ENCODE measurements around the gene CYP2D6.
"Not testable (repeated sequence)": the region's sequence is repeated elsewhere in the genome, so short reads cannot be mapped to it uniquely, and the experiment has no call there.

GRCh38 chr22:42139508-42139907, 8.9 kb upstream of the CYP2D6 start:
- TF ChIP-seq, protein P1, sequence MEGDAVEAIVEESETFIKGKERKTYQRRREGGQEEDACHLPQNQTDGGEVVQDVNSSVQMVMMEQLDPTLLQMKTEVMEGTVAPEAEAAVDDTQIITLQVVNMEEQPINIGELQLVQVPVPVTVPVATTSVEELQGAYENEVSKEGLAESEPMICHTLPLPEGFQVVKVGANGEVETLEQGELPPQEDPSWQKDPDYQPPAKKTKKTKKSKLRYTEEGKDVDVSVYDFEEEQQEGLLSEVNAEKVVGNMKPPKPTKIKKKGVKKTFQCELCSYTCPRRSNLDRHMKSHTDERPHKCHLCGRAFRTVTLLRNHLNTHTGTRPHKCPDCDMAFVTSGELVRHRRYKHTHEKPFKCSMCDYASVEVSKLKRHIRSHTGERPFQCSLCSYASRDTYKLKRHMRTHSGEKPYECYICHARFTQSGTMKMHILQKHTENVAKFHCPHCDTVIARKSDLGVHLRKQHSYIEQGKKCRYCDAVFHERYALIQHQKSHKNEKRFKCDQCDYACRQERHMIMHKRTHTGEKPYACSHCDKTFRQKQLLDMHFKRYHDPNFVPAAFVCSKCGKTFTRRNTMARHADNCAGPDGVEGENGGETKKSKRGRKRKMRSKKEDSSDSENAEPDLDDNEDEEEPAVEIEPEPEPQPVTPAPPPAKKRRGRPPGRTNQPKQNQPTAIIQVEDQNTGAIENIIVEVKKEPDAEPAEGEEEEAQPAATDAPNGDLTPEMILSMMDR (IDR thresholded peaks at IDR 0.05) = not testable (repeated sequence)
- not testable (repeated sequence) for TF ChIP-seq SIN3A (IDR thresholded peaks at IDR 0.05; ENCODE audit: borderline replicate concordance, insufficient read depth, low read depth, low read length)
- TF ChIP-seq, protein P2, sequence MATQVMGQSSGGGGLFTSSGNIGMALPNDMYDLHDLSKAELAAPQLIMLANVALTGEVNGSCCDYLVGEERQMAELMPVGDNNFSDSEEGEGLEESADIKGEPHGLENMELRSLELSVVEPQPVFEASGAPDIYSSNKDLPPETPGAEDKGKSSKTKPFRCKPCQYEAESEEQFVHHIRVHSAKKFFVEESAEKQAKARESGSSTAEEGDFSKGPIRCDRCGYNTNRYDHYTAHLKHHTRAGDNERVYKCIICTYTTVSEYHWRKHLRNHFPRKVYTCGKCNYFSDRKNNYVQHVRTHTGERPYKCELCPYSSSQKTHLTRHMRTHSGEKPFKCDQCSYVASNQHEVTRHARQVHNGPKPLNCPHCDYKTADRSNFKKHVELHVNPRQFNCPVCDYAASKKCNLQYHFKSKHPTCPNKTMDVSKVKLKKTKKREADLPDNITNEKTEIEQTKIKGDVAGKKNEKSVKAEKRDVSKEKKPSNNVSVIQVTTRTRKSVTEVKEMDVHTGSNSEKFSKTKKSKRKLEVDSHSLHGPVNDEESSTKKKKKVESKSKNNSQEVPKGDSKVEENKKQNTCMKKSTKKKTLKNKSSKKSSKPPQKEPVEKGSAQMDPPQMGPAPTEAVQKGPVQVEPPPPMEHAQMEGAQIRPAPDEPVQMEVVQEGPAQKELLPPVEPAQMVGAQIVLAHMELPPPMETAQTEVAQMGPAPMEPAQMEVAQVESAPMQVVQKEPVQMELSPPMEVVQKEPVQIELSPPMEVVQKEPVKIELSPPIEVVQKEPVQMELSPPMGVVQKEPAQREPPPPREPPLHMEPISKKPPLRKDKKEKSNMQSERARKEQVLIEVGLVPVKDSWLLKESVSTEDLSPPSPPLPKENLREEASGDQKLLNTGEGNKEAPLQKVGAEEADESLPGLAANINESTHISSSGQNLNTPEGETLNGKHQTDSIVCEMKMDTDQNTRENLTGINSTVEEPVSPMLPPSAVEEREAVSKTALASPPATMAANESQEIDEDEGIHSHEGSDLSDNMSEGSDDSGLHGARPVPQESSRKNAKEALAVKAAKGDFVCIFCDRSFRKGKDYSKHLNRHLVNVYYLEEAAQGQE (IDR thresholded peaks at IDR 0.05; ENCODE audit: insufficient read depth in 1 of 2, low read depth in 2 of 2, low read length in 1 of 2) = not testable (repeated sequence)
